GM15510 (cell line): Measurements from ENCODE around the gene CLCN7.

Source experiments
- POLR2A ChIP-seq: IDR thresholded peaks from 3 replicates; pipeline ENCODE4 v1.6.1; 2011; ENCODE audit warnings: borderline replicate concordance; ENCODE audit not compliant: insufficient read length; ENCODE audit errors: extremely low read depth

The CLCN7 gene

DNA sequence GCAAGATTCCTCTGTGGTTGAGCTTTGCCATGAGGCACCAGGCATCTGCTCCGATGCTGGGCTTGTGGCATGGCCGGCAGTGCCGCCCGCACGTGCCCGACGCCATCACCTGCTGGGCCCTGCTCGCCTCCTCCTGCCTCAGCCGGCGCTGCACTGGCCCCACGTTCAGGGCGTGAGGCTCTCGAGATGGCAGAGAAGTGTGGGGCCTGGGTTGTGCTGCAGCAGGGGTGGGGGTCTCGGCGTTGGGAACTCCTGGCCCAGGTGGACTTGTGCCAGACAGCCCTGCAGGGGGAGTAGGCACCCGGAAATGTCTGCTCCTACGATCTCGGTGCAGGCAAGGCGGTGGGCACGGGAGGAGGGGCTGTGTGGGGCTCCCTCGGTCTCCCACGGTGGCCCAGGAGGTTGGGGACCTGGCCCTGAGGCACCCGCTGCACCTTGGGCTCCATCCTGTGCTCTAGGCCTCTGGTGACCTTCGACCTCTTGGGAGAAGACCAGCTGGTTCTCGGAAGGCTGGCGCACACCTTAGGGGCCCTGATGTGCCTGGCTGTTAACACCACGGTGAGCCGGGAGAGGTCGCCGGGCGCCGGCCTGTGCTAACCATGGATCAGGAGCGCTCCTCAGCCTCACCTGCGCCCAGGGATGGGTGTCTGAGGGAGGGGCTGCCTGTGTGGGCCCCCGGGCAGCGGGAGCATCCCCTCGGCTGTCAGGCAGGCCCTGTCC is 31.8 kb upstream of the CLCN7 start:
- no peak for TF ChIP-seq POLR2A

DNA sequence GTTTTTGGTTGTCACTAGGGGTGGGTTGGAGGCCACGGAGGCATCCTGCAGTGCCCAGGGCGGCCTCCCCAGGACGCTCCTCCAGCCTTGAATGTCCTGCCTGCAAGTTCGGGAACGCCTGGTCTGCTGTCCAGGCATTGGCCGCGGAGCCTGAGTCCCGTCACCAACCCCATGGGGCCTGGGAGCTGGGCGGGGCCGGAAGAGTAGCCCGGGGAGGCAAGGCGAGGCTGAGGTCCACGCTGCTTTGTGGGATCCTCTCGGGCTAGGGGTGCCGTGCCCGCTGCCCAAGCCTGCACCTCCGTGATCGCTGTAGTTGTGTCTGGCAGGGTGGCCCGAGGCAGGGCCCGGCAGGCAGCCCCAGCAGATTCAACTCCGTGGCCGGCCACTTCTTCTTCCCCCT is 31.1 kb upstream of the CLCN7 start:
- TF ChIP-seq POLR2A = no peak

DNA sequence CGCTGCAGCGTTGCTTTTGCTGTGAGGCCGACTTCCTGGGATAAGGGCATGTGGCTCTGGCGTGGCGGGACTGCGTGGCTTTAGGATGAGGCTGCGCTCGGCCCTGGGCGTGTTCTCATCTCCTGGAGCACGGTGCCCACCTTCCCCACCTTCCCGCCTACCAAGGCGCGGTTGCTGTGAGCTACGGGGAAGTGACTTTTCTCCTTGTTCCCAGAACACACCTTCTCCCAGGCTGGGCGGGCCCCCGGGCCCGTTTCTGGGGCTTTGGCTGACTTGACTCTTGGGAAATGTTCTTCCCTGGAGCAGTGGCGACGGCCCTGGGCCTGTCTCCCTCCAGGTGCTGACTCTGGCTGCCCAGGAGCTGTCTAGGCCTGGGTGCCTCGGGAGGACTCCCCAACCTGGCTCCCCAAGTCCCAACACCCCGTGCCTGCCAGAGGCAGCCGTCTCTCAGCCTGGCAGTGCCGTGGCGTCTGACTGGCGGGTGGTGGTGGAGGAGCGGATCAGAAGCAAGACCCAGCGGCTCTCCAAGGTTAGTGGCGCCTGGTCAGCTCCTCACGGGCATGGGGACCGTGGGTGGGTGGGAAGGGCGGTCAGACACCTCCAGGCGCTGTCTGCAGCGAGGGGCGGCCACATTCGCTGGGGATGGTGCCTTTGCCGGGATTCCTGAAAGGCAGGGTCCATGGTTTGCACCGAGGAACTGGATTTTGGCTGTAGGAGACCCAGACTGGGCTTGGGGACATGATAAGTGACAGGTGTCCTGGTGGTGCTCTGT is 30.4 kb upstream of the CLCN7 start:
- no peak for TF ChIP-seq POLR2A

DNA sequence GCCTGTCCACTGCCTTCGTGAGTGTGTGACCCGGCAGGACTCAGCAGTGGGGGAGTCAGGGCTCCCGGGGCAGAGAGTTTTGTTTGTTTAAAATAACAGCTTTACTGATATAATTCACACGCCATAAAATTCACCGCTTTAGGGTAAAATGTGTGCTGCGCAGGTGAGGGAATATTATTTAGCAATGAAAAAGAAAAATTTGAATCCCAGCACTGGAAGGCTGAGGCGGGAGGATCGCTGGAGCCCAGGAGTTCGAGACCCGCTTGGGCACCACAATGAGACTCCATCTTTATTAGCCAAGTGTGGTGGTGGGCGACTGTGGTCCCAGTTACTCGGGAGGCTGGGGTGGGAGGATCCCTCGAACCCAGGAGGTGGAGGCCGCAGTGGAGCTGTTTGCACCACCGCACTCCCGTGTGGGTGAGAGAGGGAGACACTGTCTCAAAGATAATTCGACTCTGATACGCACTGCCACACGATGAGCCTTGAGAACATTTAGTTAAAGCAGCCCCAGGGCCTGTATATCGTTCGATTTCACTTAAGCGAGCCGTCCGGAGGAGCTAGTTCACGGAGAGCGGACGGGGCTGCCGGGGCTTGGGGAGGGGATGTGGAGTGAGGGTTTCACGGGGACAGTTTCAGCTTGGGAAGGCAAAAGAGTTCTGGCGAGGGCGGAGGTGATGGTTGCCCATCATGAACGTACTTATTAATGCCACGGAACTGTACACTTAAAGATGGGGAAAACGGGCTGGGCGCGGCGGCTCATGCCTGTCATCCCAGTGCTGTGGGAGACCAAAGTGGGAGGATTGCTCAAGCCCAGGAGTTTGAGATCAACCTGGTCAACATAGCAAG is 28.5 kb upstream of the CLCN7 start:
- no peak for TF ChIP-seq POLR2A

DNA sequence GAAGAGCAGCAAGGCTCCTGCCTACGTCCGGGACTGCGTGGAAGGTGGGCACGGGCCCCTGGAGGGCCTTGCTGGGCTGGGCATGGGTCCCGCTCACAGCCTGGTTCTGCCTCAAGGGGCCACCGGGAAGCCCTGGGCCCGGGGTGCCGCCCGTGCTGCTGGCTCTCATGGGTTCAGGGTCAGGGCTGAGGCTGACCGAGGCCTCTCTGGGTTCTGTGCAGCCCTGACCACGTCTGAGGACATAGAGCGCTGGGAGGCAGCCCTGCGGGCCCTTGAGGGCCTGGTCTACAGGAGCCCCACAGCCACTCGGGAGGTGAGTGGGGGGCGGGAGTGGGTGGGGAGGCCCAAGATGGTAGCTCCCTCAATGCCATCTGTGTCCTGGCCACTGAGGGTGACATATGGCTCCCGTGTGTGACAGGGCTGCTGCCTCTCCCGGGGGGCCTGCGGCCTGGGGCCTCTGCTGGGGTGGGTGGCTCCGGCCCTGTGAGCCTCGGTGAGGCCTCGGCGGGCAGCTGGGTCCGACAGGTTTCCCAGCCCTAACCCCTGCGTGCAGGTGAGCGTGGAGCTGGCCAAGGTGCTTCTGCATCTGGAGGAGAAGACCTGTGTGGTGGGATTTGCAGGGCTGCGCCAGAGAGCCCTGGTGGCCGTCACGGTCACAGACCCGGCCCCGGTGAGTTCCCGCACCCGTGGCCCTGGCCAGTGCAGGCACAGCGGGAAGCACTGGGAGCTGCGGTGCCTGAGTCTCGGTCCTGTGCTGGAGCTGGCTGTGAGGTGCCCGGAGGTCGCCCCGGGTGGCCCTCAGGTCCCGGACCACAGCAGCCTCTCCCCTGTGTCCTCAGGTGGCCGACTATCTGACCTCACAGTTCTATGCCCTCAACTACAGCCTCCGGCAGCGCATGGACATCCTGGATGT is 27.5 kb upstream of the CLCN7 start:
- TF ChIP-seq POLR2A = no peak

DNA sequence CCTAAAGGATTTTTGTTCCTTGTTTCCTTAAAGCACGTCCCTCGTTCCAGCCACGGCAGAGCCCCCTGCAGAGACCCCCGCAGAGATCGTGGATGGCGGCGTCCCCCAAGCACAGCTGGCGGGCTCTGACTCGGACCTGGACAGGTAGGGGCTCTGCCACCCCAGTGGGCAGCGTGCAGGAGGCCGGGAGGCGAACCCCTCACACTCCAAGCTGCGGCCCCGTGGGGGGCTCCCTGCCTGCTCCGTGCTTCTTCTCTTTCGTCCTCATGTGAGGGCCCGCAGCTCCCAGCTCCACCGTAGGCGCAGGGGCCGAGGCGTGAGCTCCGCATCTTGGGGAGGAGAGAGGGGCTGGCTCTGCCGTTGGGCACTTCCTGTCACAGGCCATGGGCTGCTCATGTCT is 26.8 kb upstream of the CLCN7 start:
- no peak for TF ChIP-seq POLR2A

DNA sequence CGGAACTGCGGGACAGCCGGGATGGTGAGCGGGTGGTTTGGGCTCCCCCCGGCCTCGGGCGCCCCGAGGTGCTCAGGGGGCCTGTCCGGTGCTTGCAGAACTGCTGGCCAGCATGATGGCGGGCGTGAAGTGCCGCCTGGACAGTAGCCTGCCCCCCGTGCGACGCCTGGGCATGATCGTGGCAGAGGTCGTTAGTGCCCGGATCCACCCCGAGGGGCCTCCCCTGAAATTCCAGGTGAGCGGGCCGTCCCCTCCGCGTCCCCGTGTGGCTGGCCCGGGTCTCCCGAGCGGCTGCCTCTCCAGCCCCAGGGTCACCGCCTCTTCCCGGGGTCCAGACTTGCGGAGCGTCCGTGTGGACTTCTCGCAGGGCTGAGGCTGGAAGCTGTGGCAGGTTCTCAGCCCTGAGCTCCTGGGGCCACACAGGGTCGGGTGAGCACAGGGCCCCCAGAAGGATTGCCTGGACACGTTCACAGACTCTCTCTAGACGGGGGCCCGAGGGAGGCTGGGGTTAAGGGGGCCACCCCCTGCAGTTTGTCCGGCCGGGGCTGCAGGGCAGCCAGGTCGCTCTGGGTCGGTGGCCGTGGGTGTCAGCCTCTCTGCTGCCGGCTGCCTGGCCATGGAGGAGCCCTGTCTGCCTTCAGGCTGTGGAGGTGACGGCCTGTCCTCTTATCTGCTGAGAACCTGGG is 25.8 kb upstream of the CLCN7 start:
- no peak for TF ChIP-seq POLR2A

DNA sequence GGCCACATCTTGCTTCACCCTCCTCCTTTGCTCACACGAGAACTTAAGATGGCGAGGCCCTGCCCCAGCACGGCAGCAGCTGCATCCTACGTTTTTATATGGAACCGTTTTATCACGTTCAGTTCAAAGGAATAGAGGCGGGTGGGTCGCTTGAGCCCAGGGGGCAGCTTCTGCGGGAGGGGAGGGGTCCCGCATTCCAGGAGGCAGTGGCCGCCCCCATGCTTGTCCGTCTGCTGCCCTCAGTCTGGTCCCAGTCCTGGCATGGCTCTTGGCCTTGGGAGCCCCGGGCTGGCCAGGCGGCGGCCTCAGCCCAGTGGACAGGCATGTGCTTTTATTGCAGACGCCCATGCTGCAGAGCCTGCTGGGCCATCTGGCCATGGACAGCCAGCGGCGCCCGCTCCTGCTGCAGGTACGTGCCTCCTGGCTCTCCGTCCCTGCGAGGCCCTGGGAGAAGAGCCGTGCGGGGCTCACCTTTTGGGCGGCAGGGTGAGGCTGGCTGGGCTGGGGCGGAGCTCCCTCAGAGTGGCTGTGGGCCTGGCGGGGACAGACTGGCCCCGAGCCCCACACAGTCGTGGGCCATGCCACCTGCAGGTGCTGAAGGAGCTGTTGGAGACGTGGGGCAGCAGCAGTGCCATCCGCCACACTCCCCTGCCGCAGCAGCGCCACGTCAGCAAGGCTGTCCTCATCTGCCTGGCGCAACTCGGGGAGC is 25.1 kb upstream of the CLCN7 start:
- TF ChIP-seq POLR2A = no peak

DNA sequence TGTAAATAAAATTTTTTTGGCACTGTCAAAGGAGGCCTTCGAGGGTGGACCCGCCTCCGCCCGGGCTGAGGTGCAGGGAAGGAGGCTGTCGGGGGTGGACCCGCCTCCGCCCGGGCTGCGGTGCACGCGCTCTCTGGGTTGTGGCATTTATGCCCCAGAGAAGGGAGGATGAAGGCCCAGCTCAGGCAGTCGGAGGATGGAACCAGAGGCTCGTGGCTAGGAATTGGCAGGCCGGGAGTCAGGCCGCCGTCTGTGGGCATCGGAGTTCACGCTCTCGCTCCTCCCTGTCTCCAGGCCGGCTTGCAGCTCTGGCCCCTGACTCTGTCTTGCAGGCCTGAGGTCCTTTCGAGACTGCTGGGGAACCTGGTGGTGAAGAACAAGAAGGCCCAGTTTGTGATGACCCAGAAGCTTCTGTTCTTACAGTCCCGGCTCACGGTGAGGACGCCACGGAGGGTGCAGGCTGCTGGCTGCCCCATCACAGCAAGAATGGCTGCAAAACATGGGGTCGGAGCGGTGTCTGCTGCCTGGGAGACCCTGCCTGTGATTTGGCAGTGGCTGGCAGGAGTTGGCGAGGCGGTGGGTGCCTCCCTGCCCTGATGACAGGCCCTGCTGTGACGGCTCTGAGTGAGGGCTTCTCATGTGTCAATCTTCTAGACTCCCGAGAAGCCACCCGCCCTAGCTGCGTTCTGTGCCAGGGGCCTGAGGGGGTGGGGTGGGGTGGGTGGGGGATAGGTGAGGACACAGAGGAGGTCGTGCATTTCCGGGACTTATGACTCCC is 24.3 kb upstream of the CLCN7 start:
- TF ChIP-seq POLR2A = no peak

DNA sequence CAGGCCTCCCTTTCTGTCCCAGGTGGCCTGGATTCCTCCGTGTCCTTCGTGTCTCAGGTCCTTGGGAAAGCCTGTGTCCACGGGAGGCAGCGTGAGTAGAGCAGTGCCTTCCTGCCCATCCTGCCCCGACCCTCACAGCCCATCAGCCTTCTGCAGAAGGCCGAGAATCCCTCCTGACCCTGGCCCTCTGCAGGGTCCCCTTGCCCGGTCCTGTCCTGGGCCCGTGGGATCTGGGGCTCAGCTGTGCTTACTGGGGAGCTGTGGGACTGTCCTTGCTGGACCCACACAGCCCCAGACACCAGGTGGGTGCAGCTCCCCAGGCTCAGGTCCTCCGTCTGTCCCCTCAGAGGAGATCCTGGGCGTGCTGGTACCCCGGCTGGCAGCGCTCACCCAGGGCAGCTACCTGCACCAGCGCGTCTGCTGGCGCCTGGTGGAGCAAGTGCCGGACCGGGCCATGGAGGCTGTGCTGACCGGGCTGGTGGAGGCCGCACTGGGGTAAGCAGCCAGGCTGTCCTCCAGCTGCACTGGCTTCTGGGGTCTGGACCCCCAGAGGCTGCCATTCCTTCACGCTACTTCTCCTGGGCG is 22.3 kb upstream of the CLCN7 start:
- no peak for TF ChIP-seq POLR2A

DNA sequence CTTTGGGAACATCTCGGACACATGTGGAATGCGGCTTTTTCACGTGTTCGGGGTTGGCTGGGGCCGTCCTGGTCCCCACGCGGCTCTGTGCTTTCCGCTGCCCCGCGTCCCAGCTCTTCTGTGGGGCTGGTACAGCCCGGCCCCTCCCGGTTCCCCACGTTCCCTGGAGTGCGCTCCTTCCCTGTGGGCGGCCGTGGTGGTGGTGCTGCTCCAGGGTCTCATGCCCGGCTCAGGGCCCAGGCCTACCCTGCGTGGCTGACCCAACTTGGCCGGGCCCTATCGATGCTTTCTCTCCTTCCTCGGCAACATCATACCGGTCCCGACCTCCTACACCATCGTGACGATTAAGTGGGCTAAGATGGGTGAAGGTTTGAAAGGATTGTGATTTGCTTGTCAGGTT is 21.6 kb upstream of the CLCN7 start:
- no peak for TF ChIP-seq POLR2A

DNA sequence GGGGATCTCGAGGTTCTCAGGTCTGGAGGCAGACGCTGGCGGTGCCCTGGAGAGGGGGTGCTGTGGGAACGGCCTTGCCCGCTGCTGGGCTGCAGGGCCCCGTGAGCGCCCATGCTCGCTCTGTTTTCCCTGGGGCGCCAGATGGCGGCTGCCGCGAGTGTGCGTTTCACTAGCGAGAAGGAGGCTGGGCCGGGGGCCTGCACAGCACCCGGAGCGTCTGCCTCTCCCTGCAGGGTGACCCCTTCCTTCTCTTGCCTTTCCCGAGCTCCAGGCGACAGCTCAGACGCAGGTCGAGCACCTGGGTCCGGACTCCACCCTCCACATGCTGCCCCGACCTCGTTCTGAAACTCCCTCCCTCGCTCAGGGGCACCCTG is 21.0 kb upstream of the CLCN7 start:
- no peak for TF ChIP-seq POLR2A
